Measurements from ENCODE around the gene CDC42EP4.

Gene CDC42EP4

DNA sequence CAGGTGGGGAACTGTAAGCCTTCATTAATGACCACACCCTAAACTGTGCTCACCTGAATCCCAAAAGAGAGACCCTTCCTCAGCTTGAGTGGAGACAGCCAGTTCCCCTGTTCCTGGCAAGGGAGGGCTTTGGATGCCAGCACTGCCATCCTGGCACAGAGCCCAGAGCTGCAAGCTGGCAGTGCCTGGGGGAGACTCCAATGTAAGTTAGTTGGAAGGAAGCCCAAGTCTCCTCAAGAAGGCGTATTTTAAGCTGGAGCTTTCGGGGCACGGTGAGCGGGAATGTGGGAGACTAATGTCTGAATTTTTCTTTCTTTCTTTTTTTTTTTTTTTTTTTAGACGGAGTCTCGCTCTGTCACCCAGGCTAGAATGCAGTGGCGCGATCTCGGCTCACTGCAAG is 4.7 kb downstream of the CDC42EP4 start:
- H2AFZ ChIP-seq (ENCODE audit: low read length), result no peak overlapping the region
- H4K20me1 ChIP-seq (ENCODE audit: insufficient read depth, low read length), result no peaks in the 10 kb centered on the region
- H3F3A ChIP-seq (ENCODE audit: insufficient read depth, low read length), result no peaks in the 10 kb centered on the region; the same call in 1 of the 2 replicates
- peaks cover 9% of the 10 kb centered on the region for H3K79me2 ChIP-seq (ENCODE audit: low read length)
- TF ChIP-seq EZH2phosphoT487 (IDR thresholded peaks at IDR 0.05; ENCODE audit: low read length), result no peak
- TF ChIP-seq EZH2 (optimal IDR thresholded peaks at IDR 0.05; ENCODE audit: low read depth, low read length), result no peak
- TF ChIP-seq, protein P1, sequence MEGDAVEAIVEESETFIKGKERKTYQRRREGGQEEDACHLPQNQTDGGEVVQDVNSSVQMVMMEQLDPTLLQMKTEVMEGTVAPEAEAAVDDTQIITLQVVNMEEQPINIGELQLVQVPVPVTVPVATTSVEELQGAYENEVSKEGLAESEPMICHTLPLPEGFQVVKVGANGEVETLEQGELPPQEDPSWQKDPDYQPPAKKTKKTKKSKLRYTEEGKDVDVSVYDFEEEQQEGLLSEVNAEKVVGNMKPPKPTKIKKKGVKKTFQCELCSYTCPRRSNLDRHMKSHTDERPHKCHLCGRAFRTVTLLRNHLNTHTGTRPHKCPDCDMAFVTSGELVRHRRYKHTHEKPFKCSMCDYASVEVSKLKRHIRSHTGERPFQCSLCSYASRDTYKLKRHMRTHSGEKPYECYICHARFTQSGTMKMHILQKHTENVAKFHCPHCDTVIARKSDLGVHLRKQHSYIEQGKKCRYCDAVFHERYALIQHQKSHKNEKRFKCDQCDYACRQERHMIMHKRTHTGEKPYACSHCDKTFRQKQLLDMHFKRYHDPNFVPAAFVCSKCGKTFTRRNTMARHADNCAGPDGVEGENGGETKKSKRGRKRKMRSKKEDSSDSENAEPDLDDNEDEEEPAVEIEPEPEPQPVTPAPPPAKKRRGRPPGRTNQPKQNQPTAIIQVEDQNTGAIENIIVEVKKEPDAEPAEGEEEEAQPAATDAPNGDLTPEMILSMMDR (IDR thresholded peaks at IDR 0.05; ENCODE audit: low read length), result no peak
- DNase-seq, result no peak
- no peaks in the 10 kb centered on the region for H3K4me1 ChIP-seq (ENCODE audit: low read length)
- no peaks in the 10 kb centered on the region for H3K9me2 ChIP-seq (replicated peaks; ENCODE audit: insufficient read depth, low read length)
- no peak overlapping the region for H3K9ac ChIP-seq (ENCODE audit: low read length)
- H3K36me3 ChIP-seq (replicated peaks; ENCODE audit: insufficient read depth, low read length), result no peaks in the 10 kb centered on the region
- no peak overlapping the region for H3K27ac ChIP-seq (ENCODE audit: low read length)
- no peaks in the 10 kb centered on the region for H3K9me3 ChIP-seq (replicated peaks; ENCODE audit: insufficient read depth, low read length)
- H3K4me2 ChIP-seq (ENCODE audit: low read depth, low read length), result no peak overlapping the region
- H3K27me3 ChIP-seq (replicated peaks; ENCODE audit: insufficient read depth, low read length), result no peaks in the 10 kb centered on the region
- no peak overlapping the region for H3K4me3 ChIP-seq (ENCODE audit: low read length)

DNA sequence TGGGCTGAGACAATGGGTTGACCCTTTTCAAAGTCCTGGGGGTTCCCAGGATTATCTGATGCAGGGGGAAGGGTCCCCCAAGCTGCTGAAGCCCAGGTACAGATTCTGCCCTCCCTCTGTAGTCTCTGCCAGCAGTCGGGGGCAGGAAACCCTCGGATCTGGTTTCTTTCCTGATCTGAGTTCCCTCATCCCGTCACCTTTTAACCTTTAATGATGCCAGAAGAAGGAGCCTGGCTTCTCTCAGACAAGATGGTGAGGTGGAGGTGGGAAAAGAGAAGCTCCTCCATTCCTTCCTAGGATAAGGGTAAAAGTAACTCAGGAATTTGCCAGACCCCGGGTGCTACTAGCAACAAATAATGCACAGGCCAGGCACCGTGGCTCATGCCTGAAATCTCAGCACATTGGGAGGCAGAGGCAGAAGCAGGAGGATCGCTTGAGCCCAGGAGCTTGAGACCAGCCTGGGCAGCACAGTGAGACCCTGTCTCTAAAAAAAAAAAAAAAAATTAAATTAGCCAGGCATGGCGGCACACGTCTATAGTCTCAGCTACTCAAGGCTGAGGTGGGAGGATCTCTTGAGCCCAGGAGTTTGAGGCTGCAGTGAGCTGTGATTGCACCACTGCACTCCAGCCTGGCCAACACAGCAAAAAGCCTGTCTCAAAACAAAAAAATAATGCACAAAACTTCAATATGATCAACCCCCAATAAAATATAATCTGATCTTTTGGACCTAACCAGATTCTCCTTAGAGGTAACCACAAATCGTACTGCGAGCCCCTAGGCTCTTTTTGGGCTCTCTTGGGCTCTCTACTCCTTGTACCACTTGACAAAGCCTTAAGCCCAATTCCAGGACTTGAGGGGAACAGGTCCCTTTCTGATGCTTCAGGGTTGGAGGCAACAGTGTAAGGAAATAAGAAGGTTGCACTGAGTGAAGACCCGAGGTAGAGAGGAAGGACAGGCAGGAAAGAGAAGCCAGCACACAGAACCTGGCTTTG is 5.7 kb downstream of the CDC42EP4 start:
- H3K9ac ChIP-seq (ENCODE audit: low read length), result no peak overlapping the region

DNA sequence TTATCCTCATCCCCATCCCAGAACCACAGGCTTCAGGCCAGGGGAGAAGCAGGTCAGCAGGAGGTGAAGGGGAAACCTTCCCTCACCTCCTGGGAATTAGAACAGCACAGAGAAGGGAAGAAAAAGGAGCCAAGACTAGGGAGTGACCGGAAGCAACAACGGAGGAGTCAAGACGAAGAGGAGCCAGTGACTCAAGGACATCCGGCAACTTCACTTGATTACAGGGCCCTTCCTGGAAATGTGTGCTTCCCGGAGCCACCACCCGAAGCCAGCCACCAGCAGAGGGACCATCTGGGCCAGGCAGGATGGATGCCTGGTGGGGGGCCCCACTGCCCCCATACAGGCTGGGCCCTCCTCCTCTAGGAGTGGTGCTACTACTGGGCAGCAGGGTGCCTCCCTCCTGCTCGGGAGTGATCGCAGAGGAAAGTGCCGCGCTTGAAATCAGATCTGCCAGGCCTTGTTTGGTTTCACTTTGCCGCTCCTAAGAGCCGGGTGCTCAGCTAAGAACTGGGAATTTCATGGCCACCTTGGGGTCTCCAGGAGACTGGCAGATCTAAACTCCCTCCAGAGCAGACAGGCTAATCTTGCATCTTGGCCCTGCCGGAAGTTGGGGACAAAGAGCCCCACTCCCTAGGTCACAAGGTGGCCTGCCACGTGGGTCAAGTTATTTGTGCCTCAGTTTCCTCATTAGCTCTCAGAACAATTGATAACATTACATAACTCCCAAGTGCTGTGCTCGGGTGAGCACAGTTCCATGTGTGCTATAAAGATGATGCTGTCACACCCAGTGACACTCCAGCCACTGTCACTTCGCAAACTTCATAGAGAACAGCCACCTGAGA is 6.6 kb downstream of the CDC42EP4 start:
- H3K9me2 ChIP-seq (replicated peaks; ENCODE audit: insufficient read depth, low read length), result no peaks in the 10 kb centered on the region
- H3K4me1 ChIP-seq (ENCODE audit: low read length), result no peaks in the 10 kb centered on the region
- no peaks in the 10 kb centered on the region for H3K27me3 ChIP-seq (replicated peaks; ENCODE audit: insufficient read depth, low read length)
- TF ChIP-seq, protein P1 (IDR thresholded peaks at IDR 0.05; ENCODE audit: low read length), result no peak
- TF ChIP-seq EZH2phosphoT487 (IDR thresholded peaks at IDR 0.05; ENCODE audit: low read length) (no peak), EZH2 (optimal IDR thresholded peaks at IDR 0.05; ENCODE audit: low read depth, low read length) (no peak)
- no peaks in the 10 kb centered on the region for H3K9me3 ChIP-seq (replicated peaks; ENCODE audit: insufficient read depth, low read length)
- no peak overlapping the region for H3K4me2 ChIP-seq (ENCODE audit: low read depth, low read length)
- no peak overlapping the region for H3K9ac ChIP-seq (ENCODE audit: low read length)
- no peak overlapping the region for H2AFZ ChIP-seq (ENCODE audit: low read length)
- H3K4me3 ChIP-seq (ENCODE audit: low read length), result no peak overlapping the region
- H3K27ac ChIP-seq (ENCODE audit: low read length), result no peak overlapping the region
- H4K20me1 ChIP-seq (ENCODE audit: insufficient read depth, low read length), result no peaks in the 10 kb centered on the region
- no peak for DNase-seq
- peaks cover 7% of the 10 kb centered on the region for H3K79me2 ChIP-seq (ENCODE audit: low read length)
- no peaks in the 10 kb centered on the region for H3F3A ChIP-seq (ENCODE audit: insufficient read depth, low read length)
- H3K36me3 ChIP-seq (replicated peaks; ENCODE audit: insufficient read depth, low read length), result no peaks in the 10 kb centered on the region

More for the DNA sequence above, 5.7 kb downstream of the CDC42EP4 start:
- H3K9me2 ChIP-seq (replicated peaks; ENCODE audit: insufficient read depth, low read length), result no peaks in the 10 kb centered on the region
- H3K9me3 ChIP-seq (replicated peaks; ENCODE audit: insufficient read depth, low read length), result no peaks in the 10 kb centered on the region
- no peaks in the 10 kb centered on the region for H4K20me1 ChIP-seq (ENCODE audit: insufficient read depth, low read length)
- H3K27me3 ChIP-seq (replicated peaks; ENCODE audit: insufficient read depth, low read length), result no peaks in the 10 kb centered on the region
- H3K4me3 ChIP-seq (ENCODE audit: low read length), result no peak overlapping the region
- H3K27ac ChIP-seq (ENCODE audit: low read length), result no peak overlapping the region
- H3K4me1 ChIP-seq (ENCODE audit: low read length), result no peaks in the 10 kb centered on the region
- no peaks in the 10 kb centered on the region for H3K36me3 ChIP-seq (replicated peaks; ENCODE audit: insufficient read depth, low read length)
- TF ChIP-seq, protein P1 (IDR thresholded peaks at IDR 0.05; ENCODE audit: low read length), result no peak
- no peak for TF ChIP-seq EZH2 (optimal IDR thresholded peaks at IDR 0.05; ENCODE audit: low read depth, low read length)
- TF ChIP-seq EZH2phosphoT487 (IDR thresholded peaks at IDR 0.05; ENCODE audit: low read length), result no peak
- DNase-seq, result no peak
- no peak overlapping the region for H2AFZ ChIP-seq (ENCODE audit: low read length)
- H3K4me2 ChIP-seq (ENCODE audit: low read depth, low read length), result no peak overlapping the region
- no peaks in the 10 kb centered on the region; the same call in 1 of the 2 replicates for H3F3A ChIP-seq (ENCODE audit: insufficient read depth, low read length)
- H3K79me2 ChIP-seq (ENCODE audit: low read length), result peaks cover 9% of the 10 kb centered on the region

Data from MM.1S (cell line).